C4-2B (cell line): ENCODE measurements around the gene GRK6.

ENCODE experiments used
- H3K27ac ChIP-seq: fragments of 450-650 bp; 2 replicates; pipeline ENCODE4 v1.5.1; 2017
- CTCF ChIP-seq: fragments of 450-650 bp; conservative IDR thresholded peaks from 2 replicates; pipeline ENCODE4 v1.5.1; 2017; ENCODE audit warnings: mild to moderate bottlenecking
- ZFX ChIP-seq: fragments of 450-650 bp; IDR thresholded peaks from 2 replicates; pipeline ENCODE4 v1.6.1; 2017

GRK6 gene

DNA sequence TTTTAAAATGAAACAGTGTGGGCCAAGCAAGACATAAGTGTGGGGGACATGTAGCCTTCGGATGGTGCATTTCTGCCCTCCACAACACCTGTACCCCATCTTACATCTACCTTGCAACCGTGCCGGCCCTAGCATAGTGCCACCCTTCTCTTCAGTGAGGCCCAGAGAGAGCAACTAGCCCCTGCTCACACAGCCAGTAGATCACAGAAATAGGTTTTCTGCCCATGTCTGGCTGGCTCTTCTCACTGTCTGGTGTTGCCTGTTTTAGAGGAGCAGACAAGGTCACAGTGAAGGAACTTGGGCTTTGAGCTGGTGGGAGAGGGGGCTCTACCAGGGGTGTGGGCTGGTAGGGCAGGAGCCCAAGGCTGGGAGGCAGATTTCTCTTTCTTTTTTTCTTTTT lies 59.8 kb downstream of the GRK6 start:
- TF ChIP-seq CTCF (no peak), ZFX (no peak)
- no peak overlapping the region for H3K27ac ChIP-seq

DNA sequence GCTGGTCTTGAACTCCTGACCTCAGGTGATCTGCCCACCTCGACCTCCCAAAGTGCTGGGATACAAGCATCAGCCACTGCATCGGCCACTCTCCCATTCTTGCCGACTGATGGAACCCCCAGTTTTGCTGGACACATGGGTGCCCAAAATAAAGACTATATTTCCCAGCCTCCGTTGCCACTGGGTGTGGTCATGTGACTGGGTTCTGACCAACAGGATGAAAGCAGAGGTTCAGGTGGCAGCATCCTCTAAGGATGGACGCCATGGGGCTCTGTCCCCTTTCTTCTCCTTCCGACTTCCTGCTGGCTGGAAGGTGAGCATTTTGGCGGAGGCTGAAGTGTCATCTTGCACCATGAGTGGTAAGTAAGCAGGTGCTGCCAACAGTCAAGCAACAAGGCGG lies 60.7 kb downstream of the GRK6 start:
- TF ChIP-seq CTCF (no peak), ZFX (no peak)
- no peak overlapping the region for H3K27ac ChIP-seq

DNA sequence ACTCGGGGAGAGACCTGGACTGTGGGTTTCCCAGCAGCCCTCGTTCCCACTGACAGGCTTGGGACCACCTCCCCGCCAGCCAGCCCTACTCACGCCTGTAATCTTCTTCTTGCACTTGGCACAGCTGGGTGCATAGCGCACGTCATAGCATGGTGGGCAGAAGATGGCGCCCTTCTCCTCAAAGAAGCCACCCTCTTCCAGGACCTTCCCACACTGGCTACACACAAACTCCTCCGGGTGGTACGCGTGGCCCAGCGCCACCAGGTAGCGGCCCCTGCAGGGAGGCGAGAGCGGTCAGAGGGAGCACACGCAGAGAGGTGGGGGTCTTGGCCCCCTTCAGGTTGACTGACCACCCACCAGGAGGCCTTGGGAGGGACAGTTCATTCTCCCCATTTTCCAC lies 61.5 kb downstream of the GRK6 start:
- TF ChIP-seq ZFX: no peak
- TF ChIP-seq CTCF: no peak
- H3K27ac ChIP-seq: no peak overlapping the region

- TF ChIP-seq CTCF (no peak), ZFX (no peak)
- H3K27ac ChIP-seq: no peak overlapping the region
Observed at GRCh38 chr5:177489119-177489716, 62.7 kb downstream of the GRK6 start.

- H3K27ac ChIP-seq: no peak overlapping the region
- TF ChIP-seq CTCF (no peak), ZFX (no peak)
Observed at GRCh38 chr5:177490311-177490991, 64.0 kb downstream of the GRK6 start.

GRCh38 chr5:177490992-177491391 lies 64.5 kb downstream of the GRK6 start:
- no peak overlapping the region for H3K27ac ChIP-seq
- TF ChIP-seq CTCF (no peak), ZFX (no peak)

DNA sequence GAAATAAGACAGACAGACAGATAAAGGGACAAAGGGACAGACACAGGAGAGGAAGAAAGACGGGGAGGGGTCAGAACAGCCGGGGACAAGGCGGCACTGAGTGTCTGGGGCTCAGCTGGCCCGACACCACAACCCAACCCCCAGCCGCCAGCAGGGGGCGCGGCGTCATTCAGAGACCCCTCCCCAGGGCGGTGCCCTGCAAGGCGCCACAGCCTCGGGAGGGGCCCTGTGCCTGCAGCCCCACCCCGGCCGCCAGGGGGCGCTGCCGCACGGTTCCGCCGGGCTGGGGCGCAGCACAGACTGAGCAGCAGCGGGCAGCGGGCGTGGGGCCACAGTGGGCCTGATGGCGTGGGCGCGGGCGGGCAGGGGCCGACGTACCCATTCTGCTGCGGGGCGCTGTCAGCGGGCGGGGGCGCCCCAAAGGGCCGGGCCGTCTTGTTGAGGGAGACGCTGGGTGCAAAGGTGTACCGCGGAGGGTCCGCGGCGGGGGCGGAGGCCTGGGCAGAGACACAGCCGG lies 65.0 kb downstream of the GRK6 start:
- peak; percentile 93 for TF ChIP-seq CTCF
- TF ChIP-seq ZFX: no peak
- H3K27ac ChIP-seq: no peak overlapping the region
